Measurements from ENCODE around the gene NEK6. TPM values are rescaled to one million over a fixed set of nuclear protein-coding genes. Genes with fewer than 3 reads are reported as not detected.
A peak's percentile ranks its signal among the peaks of the same experiment; 100 is the strongest.

NEK6 gene
- total and polyA plus RNA-seq, 9 of the 15 experiments (the other 6 are each of a cell fraction or from before 2014, with no cell fraction given) = 3.1 to 19.0 (median 8.4) TPM

GRCh38 chr9:124377551-124378406 lies 120.0 kb downstream of the NEK6 start (continued):
- TF ChIP-seq PBX2 (CRISPR knock-in tag; IDR thresholded peaks at IDR 0.05; ENCODE audit: low read depth) = no peak
- TF ChIP-seq PBX2 (tag; conservative IDR thresholded peaks at IDR 0.05; ENCODE audit: low read depth) = peak; percentile 96
- peak; percentile 92 for TF ChIP-seq MEIS2 (IDR thresholded peaks at IDR 0.05; ENCODE audit: partially characterized antibody)
- no peak for TF ChIP-seq ZNF324 (CRISPR knock-in tag; IDR thresholded peaks at IDR 0.05)
- TF ChIP-seq SNRNP70 (optimal IDR thresholded peaks at IDR 0.05; ENCODE audit: low read depth, low read length) = no peak
- no peak for TF ChIP-seq GTF2A2 (tag; IDR thresholded peaks at IDR 0.05)

Measured in K562 (cell line).